GM12892 (cell line): ENCODE data around the gene DDOST. TPM values are rescaled to one million over a fixed set of nuclear protein-coding genes. Genes with fewer than 3 reads are reported as not detected.
A peak's percentile ranks its signal among the peaks of the same experiment; 100 is the strongest.

ENCODE experiments used
- DNase-seq: peaks from one replicate; pipeline ENCODE4 v3.0.0; 2011; ENCODE audit not compliant: insufficient read length
- FAIRE-seq: peaks from 2 replicates; lab custom pipeline; 2011; peaks lifted over from hg19 to GRCh38; lab: Jason Lieb, UNC
- POLR2A ChIP-seq: IDR thresholded peaks from 2 replicates; pipeline ENCODE4 v1.6.1; 2011; ENCODE audit warnings: low read depth, low read length, control low read depth
- POLR2AphosphoS5 ChIP-seq: IDR thresholded peaks from 2 replicates; pipeline ENCODE4 v1.6.1; 2011; ENCODE audit warnings: low read depth, low read length, control low read depth
- TAF1 ChIP-seq: IDR thresholded peaks from 2 replicates; pipeline ENCODE4 v1.6.1; 2011; ENCODE audit warnings: low read depth, mild to moderate bottlenecking, control low read depth, low read length, borderline replicate concordance
- polyA plus RNA-seq: library from polyadenylated mRNA; unstranded; fragments of >200 nt; gene quantifications from one replicate; pipeline ENCODE4 v1.2.1, GENCODE V29; 2012; ENCODE audit warnings: missing spikeins, inconsistent platforms; ENCODE audit not compliant: missing spikeins

The DDOST gene
- polyA plus RNA-seq, result 143 TPM

GRCh38 chr1:20661207-20662109, at the start of gene DDOST:
Gene DDOST, minus strand, starts transcription at chr1:20661369. Its CDS starts 19 bp downstream, at chr1:20661350.
- peak; percentile 99 for FAIRE-seq
- TF ChIP-seq TAF1 (peak; percentile 71), POLR2AphosphoS5 (peak; percentile 82), POLR2A (peak; percentile 80)
- peak; percentile 97 for DNase-seq

- DNase-seq (no peak), FAIRE-seq (no peak)
- TF ChIP-seq TAF1 (no peak), POLR2A (no peak), POLR2AphosphoS5 (no peak)
Measured at GRCh38 chr1:20710469-20711284, 49.5 kb upstream of the DDOST start.

- DNase-seq (no peak), FAIRE-seq (no peak)
- no peak for TF ChIP-seq TAF1
- no peak for TF ChIP-seq POLR2A
Measured at GRCh38 chr1:20709868-20710267, 48.7 kb upstream of the DDOST start.

GRCh38 chr1:20708891-20709290, 47.7 kb upstream of the DDOST start:
- FAIRE-seq (no peak), DNase-seq (no peak)
- TF ChIP-seq POLR2A (no peak), TAF1 (no peak), POLR2AphosphoS5 (no peak)

- no peak for FAIRE-seq
- no peak for DNase-seq
- TF ChIP-seq POLR2A, result no peak
- no peak for TF ChIP-seq POLR2AphosphoS5
- no peak for TF ChIP-seq TAF1
Measured at GRCh38 chr1:20708057-20708456, 46.9 kb upstream of the DDOST start.

GRCh38 chr1:20706841-20707240, 45.7 kb upstream of the DDOST start:
- no peak for TF ChIP-seq POLR2AphosphoS5
- no peak for TF ChIP-seq TAF1
- TF ChIP-seq POLR2A, result no peak
- DNase-seq, result no peak
- no peak for FAIRE-seq

- FAIRE-seq (no peak), DNase-seq (no peak)
- TF ChIP-seq POLR2A, result no peak
- TF ChIP-seq TAF1, result no peak
- no peak for TF ChIP-seq POLR2AphosphoS5
Measured at GRCh38 chr1:20705203-20705755, 44.1 kb upstream of the DDOST start.

- DNase-seq, result no peak
- TF ChIP-seq POLR2AphosphoS5 (no peak), TAF1 (no peak)
- FAIRE-seq, result no peak
Measured at GRCh38 chr1:20704390-20705202, 43.4 kb upstream of the DDOST start.

- DNase-seq, result no peak
- no peak for TF ChIP-seq TAF1
- TF ChIP-seq POLR2AphosphoS5, result no peak
- TF ChIP-seq POLR2A, result no peak
- no peak for FAIRE-seq
Measured at GRCh38 chr1:20703124-20703756, 42.1 kb upstream of the DDOST start.

GRCh38 chr1:20702416-20702815, 41.2 kb upstream of the DDOST start:
- DNase-seq (no peak), FAIRE-seq (no peak)
- no peak for TF ChIP-seq POLR2A
- no peak for TF ChIP-seq POLR2AphosphoS5
- no peak for TF ChIP-seq TAF1

- no peak for FAIRE-seq
Measured at GRCh38 chr1:20701847-20702246, 40.7 kb upstream of the DDOST start.

More at GRCh38 chr1:20701847-20702246, 40.7 kb upstream of the DDOST start:
- TF ChIP-seq TAF1, result no peak
- TF ChIP-seq POLR2AphosphoS5, result no peak
- no peak for TF ChIP-seq POLR2A
- DNase-seq, result no peak
